Measurements from ENCODE around the gene CAMK2A. TPM values are rescaled to one million over a fixed set of nuclear protein-coding genes. Genes with fewer than 3 reads are reported as not detected.

The CAMK2A gene
- total and polyA plus RNA-seq, 9 donors, result 0.12 to 1.3 (median 0.62) TPM

- Histone ChIP-seq H3K4me3 (no peak overlapping the region), H3K9me3 (no peaks in the 10 kb centered on the region), H3K4me1 (ENCODE audit: insufficient read depth) (no peaks in the 10 kb centered on the region), H3K27me3 (no peaks in the 10 kb centered on the region), H3K27ac (no peak overlapping the region), H3K36me3 (no peaks in the 10 kb centered on the region)
- WGBS, 3 donors, result 77 to 83% (median 82%) methylated on average over 12 of the region's 12 CpGs
- TF ChIP-seq CTCF (IDR thresholded peaks at IDR 0.05) (no peak), POLR2A (IDR thresholded peaks at IDR 0.05) (no peak), EP300 (IDR thresholded peaks at IDR 0.05) (no peak)
- no peak for DNase-seq
- intact Hi-C loops (cut with DNase I), result no loop called here
Observed at GRCh38 chr5:150256410-150257064, 33.0 kb downstream of the CAMK2A start.

GRCh38 chr5:150255659-150256409 lies 33.7 kb downstream of the CAMK2A start:
- Histone ChIP-seq H3K4me3 (no peak overlapping the region), H3K9me3 (no peaks in the 10 kb centered on the region), H3K27ac (no peak overlapping the region), H3K36me3 (no peaks in the 10 kb centered on the region), H3K27me3 (no peaks in the 10 kb centered on the region), H3K4me1 (ENCODE audit: insufficient read depth) (no peaks in the 10 kb centered on the region)
- DNase-seq, result no peak
- 73 to 82% (median 81%) methylated on average over 6 of the region's 6 CpGs for WGBS, 3 donors
- intact Hi-C loops (cut with DNase I), result no loop called here
- TF ChIP-seq CTCF (IDR thresholded peaks at IDR 0.05), result no peak
- no peak for TF ChIP-seq POLR2A (IDR thresholded peaks at IDR 0.05)
- TF ChIP-seq EP300 (IDR thresholded peaks at IDR 0.05), result no peak

- Histone ChIP-seq H3K27ac (no peak overlapping the region), H3K36me3 (no peaks in the 10 kb centered on the region), H3K4me3 (no peak overlapping the region), H3K9me3 (no peaks in the 10 kb centered on the region), H3K4me1 (ENCODE audit: insufficient read depth) (no peaks in the 10 kb centered on the region), H3K27me3 (no peaks in the 10 kb centered on the region)
- no peak for DNase-seq
- intact Hi-C loops (cut with DNase I), result no loop called here
- WGBS, 3 donors, result 87 to 91% (median 90%) methylated on average over 4 of the region's 4 CpGs
- TF ChIP-seq EP300 (IDR thresholded peaks at IDR 0.05) (no peak), CTCF (IDR thresholded peaks at IDR 0.05) (no peak), POLR2A (IDR thresholded peaks at IDR 0.05) (no peak)
Observed at GRCh38 chr5:150254774-150255173, 34.8 kb downstream of the CAMK2A start.

DNA sequence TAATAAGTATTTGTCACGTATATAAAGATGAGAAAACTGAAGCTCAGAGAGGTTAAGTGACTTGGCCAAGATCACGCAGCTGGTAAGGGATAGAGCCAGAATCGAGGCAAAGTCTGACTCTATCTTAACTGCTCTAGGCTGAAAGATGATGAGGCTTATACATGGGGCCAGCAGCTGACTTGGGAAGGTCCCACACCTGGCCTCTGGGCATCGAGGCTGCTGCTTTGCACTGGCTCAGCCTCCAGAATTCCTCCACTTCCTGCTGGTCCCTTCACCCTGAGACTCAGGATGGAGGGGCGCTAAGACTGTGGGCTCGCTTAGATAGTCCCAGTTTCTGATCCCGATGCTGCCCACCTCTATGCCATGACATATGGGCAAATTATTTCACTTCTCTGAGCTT lies 35.2 kb downstream of the CAMK2A start:
- intact Hi-C loops (cut with DNase I), result no loop called here
- TF ChIP-seq EP300 (IDR thresholded peaks at IDR 0.05) (no peak), POLR2A (IDR thresholded peaks at IDR 0.05) (no peak), CTCF (IDR thresholded peaks at IDR 0.05) (no peak)
- no peak overlapping the region for H3K4me3 ChIP-seq
- H3K27ac ChIP-seq, result no peak overlapping the region
- no peaks in the 10 kb centered on the region for H3K9me3 ChIP-seq
- H3K27me3 ChIP-seq, result no peaks in the 10 kb centered on the region
- H3K36me3 ChIP-seq, result no peaks in the 10 kb centered on the region
- DNase-seq, result no peak
- no peaks in the 10 kb centered on the region for H3K4me1 ChIP-seq (ENCODE audit: insufficient read depth)
- WGBS, 3 donors, result 78 to 86% (median 79%) methylated on average over 7 of the region's 7 CpGs
